Measurements from ENCODE around the gene KRTAP12-2. TPM values are rescaled to one million over a fixed set of nuclear protein-coding genes. Genes with fewer than 3 reads are reported as not detected.
"Not testable (repeated sequence)": the region's sequence is repeated elsewhere in the genome, so short reads cannot be mapped to it uniquely, and the experiment has no call there.

The KRTAP12-2 gene
- total and polyA plus RNA-seq, 10 donors, result not detected

GRCh38 chr21:44643741-44644310 is 22.9 kb downstream of the KRTAP12-2 start:
- DNase-seq, result no peak
- H3K9me3 ChIP-seq, result peaks cover 0 to 49% (median 43%) of the 10 kb centered on the region in 8 donors
- H3K4me1 ChIP-seq, result no peaks in the 10 kb centered on the region
- H3K36me3 ChIP-seq, result no peaks in the 10 kb centered on the region
- H3K27ac ChIP-seq, result no peak overlapping the region
- no peak overlapping the region for H3K4me3 ChIP-seq
- intact Hi-C loops (cut with DNase I; ENCODE audit: low total_unique reads), result no loop called here
- no peak for TF ChIP-seq POLR2A (IDR thresholded peaks at IDR 0.05)
- no peak for TF ChIP-seq POLR2AphosphoS5 (IDR thresholded peaks at IDR 0.05)
- no peak for TF ChIP-seq CTCF (IDR thresholded peaks at IDR 0.05 in 8 of 11, conservative IDR thresholded peaks at IDR 0.05 in 3 of 11)
- peaks cover 0 to 44% (median 4%) of the 10 kb centered on the region in 7 donors for H3K27me3 ChIP-seq (replicated peaks in 1 of 7)
- 63 to 80% (median 75%) methylated on average over 14 of the region's 14 CpGs for WGBS, 5 donors

GRCh38 chr21:44640761-44641160 is 26.0 kb downstream of the KRTAP12-2 start:
- no peak for TF ChIP-seq CTCF (IDR thresholded peaks at IDR 0.05 in 8 of 11, conservative IDR thresholded peaks at IDR 0.05 in 3 of 11)
- no peak for TF ChIP-seq POLR2A (IDR thresholded peaks at IDR 0.05)
- no peak for TF ChIP-seq POLR2AphosphoS5 (IDR thresholded peaks at IDR 0.05)
- intact Hi-C loops (cut with DNase I; ENCODE audit: low total_unique reads), result no loop called here

GRCh38 chr21:44639331-44639655 is 27.4 kb downstream of the KRTAP12-2 start:
- no peak for DNase-seq
- Histone ChIP-seq H3K27me3 (replicated peaks in 1 of 7) (peaks cover 0 to 46% (median 4%) of the 10 kb centered on the region in 7 donors), H3K4me1 (no peaks in the 10 kb centered on the region), H3K9me3 (peaks cover 0 to 34% (median 29%) of the 10 kb centered on the region in 8 donors), H3K36me3 (no peaks in the 10 kb centered on the region), H3K27ac (no peak overlapping the region), H3K4me3 (no peak overlapping the region)
- TF ChIP-seq POLR2AphosphoS5 (IDR thresholded peaks at IDR 0.05) (no peak), CTCF (IDR thresholded peaks at IDR 0.05 in 8 of 11, conservative IDR thresholded peaks at IDR 0.05 in 3 of 11) (no peak), POLR2A (IDR thresholded peaks at IDR 0.05) (no peak)
- intact Hi-C loops (cut with DNase I; ENCODE audit: low total_unique reads), result no loop called here
- WGBS, 5 donors, result 80 to 91% (median 89%) methylated on average over 12 of the region's 12 CpGs

More at GRCh38 chr21:44640761-44641160, 26.0 kb downstream of the KRTAP12-2 start:
- H3K36me3 ChIP-seq, result no peaks in the 10 kb centered on the region
- WGBS, 5 donors, result 73 to 94% (median 84%) methylated on average over 5 of the region's 5 CpGs
- peaks cover 0 to 48% (median 43%) of the 10 kb centered on the region in 8 donors for H3K9me3 ChIP-seq
- no peak for DNase-seq
- no peak overlapping the region for H3K27ac ChIP-seq
- H3K4me3 ChIP-seq, result no peak overlapping the region
- peaks cover 0 to 41% (median 4%) of the 10 kb centered on the region in 7 donors for H3K27me3 ChIP-seq (replicated peaks in 1 of 7)
- no peaks in the 10 kb centered on the region for H3K4me1 ChIP-seq

GRCh38 chr21:44638506-44639330 is 28.0 kb downstream of the KRTAP12-2 start:
- intact Hi-C loops (cut with DNase I; ENCODE audit: low total_unique reads); H3K4me3 ChIP-seq; H3K36me3 ChIP-seq; H3K4me1 ChIP-seq; H3K27ac ChIP-seq; DNase-seq: not testable (repeated sequence)
- Histone ChIP-seq H3K9me3 (peaks cover 0 to 30% (median 23%) of the 10 kb centered on the region in 8 donors), H3K27me3 (replicated peaks in 1 of 7) (peaks cover 0 to 46% (median 4%) of the 10 kb centered on the region in 7 donors)
- WGBS, 5 donors, result 71 to 82% (median 79%) methylated on average over 14 to 21 of the region's 21 CpGs

- DNase-seq; H3K27ac ChIP-seq; intact Hi-C loops (cut with DNase I; ENCODE audit: low total_unique reads); H3K4me1 ChIP-seq; H3K4me3 ChIP-seq; H3K36me3 ChIP-seq: not testable (repeated sequence)
- Histone ChIP-seq H3K27me3 (replicated peaks in 1 of 7) (peaks cover 0 to 46% (median 4%) of the 10 kb centered on the region in 7 donors), H3K9me3 (peaks cover under 1 to 30% (median 18%) of the 10 kb centered on the region in 8 donors)
- WGBS, 5 donors, result 72 to 89% (median 77%) methylated on average over 9 to 12 of the region's 12 CpGs
Measured at GRCh38 chr21:44637851-44638348, 28.8 kb downstream of the KRTAP12-2 start.
